Stimulated activated CD4-positive, alpha-beta T cell treated with anti-CD3 and anti-CD28 coated beads, Interleukin-2, amount 100 ng/mL, for 24 hours (primary cell): ENCODE measurements around the gene MAD2L1BP.
A peak's percentile ranks its signal among the peaks of the same experiment; 100 is the strongest.
"Not testable (repeated sequence)": the region's sequence is repeated elsewhere in the genome, so short reads cannot be mapped to it uniquely, and the experiment has no call there.

Source experiments
- DNase-seq, 2 donors: peaks; one replicate each; pipeline ENCODE4 v3.0.0-alpha.2; 2020

Gene MAD2L1BP

DNA sequence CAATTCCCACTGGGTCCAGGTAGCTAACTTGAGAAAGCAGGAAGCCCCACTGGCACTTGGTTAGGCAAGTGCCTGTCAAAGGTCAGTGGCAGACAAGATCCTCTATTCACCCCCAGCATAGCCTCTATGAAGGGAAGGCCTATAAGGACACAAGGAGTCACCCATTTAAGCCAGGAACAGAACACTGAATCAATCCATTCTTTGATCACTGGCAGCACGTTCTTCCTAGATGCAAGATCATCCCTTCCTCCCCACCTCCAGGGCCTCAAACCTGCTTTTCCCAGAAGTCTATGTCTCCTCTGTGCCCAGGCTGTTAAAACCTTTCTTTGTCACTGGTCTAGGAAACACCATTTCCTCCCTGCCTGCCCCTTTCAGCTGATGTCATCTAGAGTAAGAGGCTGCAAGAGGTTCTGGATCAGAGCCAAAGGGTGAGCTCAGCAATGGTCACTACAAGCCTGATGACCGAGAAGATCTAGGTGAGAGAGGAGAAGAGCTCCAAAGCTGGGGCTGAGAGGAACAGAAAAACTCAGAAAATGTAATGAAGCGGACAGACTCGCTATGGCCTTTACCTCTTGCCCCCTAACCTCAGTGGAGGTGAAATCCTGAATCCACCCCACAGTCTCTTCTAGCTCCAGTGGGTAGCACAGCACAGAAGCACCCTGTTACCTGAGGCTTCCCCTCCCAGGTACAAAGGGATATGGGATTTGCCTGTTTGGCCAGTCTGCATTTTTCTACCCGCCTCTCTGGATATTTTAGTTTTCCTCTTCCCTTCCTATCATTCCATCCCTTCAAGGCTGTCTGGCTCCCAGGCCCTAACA is 8.4 kb upstream of the MAD2L1BP start:
- no peak for DNase-seq

DNA sequence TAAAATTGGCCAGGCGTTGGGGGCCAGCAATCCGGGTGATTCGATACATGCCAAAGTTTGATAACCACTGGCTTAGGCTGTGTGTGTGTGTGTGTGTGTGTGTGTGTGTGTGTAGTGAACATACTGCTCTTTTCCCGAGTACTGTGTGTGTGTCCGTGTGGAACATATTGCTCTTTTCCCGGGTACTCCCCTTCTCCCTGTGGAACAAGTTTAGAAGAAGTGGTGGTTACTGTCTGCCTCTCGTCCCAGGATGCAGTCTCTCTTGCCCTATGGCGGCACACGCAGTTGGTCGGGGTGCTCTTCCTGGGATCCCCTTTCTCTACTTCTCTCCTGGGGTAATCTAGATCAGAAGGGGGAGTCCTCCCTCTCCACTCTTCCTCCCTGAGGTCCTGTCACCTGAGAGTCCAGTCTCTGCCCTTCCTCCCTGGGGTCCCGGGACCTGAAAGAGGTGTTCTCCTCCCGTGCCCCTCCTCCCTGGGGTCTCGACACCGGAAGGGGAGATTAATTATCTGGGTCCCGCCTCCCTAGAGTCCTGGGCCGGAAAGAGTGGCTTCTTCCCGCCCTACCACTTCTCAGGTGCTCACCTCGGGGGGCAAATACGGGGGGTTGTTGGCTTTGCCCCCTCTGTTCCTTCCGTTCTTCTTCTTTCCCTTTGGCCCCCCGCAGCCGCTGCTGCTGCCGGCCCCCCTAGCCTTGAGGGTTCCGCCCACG is 7.1 kb upstream of the MAD2L1BP start:
- peak; percentile 62 to 63 for DNase-seq

DNA sequence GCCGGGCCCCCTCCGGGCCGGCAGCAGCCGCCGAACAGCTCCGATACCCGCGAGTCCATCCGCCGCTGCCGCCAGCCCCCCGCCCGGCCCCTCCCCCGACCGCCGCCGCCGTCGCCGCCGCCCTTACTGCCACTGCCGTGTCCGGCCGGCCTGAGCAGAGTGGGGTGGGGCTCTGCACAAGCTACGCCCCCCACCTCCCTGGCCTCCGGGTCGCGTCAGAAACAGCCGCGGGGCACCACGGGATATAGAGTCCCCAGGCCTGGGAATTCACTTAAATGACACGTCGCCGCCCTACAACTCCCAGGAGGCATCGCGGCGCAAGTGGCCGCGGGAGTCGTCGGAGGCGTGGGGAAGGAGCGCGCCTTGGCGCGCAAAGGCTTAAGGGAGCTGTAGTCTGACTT is 6.5 kb upstream of the MAD2L1BP start, which contains the start of gene GTPBP2:
Gene GTPBP2, minus strand, starts transcription at position 161 of the 401 bp plus-strand sequence. Its CDS starts 102 bp downstream, at position 59.
- peak; percentile 96 for DNase-seq

DNA sequence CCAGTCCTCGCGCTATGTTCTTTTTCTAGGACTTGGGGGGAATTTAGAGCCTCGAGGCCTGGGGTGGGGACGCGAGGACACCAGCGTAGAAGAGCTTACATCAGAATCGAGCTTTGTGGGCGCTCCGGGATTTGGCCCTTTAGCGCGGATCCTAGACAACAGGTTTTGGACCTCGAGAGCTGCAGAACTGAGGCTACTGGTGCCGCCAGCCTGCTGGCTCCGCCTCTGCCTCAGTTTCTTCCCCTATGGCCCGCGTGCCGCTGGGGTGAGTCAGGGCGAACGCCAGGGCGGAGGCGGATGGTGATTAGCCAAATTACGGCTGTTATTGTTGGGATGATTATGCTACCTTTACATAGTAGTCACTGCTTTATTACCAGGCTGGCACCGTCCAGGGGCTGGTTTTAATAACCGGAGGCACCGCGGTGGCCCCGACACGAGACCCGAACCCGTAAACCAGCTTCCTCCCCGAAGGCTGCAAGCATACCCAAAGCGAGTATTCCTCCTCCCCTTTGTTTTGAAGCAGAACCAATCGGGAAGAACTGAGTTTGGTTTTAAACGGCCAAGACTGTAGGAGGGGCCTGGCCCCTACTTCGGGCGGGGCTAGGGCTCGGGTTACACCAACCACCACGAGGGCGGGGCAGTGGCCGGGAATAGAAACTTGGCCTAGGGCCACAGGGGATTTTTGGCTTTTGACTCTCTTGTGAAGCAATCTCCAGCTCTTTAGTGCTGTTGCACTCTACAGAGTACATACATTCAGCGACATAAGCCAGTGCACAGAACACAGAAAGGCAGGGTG is 5.9 kb upstream of the MAD2L1BP start:
- peak; percentile 88 to 91 for DNase-seq

DNA sequence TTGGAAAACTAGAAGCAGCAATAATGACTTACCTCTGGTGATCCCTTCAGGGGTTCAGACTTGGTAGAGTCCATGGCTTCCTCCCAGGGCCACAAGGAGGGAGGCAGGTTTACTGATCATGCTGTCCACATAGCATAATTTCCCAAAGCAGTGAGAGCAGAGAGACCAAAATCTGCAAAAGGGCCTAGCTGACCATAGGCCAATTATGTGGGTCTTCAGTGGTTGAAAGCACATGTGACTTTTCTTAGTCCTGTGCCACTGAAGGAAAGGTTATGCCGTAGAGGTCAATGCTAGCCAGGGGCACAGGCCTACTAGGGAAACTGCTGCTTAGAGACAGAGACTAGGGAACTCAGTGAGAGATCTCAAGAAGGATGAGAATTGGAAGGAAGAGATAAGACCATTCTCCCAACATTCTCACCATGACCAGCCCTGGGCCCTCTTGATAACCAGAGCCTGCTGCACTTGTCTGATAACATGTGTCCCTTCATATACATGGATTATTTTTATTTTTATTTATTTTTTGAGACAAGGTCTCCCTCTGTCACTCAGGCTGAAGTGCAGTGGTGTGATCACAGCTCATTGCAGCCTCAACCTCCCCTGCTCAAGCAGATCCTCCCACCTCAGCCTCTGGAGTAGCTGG is 4.5 kb upstream of the MAD2L1BP start:
- DNase-seq, result no peak

DNA sequence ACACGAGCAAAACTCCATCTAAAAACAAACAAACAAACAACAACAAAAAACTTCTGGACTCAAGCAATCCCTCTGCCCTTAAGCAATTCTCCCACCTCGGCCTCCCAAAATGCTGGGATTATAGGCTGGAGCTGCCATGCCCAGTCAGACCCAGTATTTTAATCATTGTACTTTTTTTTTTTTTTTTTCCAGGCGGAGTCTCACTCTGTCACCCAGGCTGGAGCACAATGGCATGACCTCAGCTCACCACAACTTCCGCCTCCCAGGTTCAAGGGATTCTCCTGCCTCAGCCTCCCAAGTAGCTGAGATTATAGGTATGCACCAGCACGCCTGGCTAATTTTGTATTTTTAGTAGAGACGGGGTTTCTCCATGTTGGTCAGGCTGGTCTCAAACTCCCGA is 2.6 kb upstream of the MAD2L1BP start:
- DNase-seq, result not testable (repeated sequence)

DNA sequence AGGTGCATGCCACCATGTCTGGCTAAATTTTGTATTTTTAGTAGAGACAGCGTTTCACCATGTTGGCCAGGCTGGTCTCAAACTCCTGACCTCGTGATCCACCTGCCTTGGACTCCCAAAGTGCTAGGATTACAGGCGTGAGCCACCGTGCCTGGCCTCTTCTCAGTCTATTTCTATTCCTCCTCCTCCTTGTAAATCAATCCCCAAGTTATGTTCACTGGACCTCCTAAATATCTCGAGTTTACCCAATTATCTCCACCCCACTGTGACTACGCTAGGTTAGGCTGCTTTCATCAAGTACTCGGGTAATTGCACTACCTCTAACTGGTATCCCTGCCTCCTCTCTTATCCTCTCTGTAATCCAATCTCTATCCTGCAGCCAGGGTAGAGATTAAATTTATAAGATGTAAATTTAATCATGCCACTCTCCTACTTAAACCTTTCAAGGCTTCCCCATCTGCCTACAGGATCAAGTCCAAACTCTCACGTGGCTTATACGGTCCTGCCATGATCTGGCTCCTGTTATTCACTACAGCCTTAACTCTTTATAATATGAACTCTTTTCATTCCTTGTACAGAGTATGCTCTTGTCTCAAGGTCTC is 837 bp upstream of the MAD2L1BP start:
- DNase-seq, result no peak

DNA sequence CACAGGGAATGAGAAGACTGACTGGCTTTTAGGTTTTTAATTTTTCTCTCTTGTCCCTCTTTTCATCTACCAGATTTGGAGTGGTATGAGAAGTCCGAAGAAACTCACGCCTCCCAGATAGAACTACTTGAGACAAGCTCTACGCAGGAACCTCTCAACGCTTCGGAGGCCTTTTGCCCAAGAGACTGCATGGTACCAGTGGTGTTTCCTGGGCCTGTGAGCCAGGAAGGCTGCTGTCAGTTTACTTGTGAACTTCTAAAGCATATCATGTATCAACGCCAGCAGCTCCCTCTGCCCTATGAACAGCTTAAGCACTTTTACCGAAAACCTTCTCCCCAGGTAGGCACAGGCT is 644 bp downstream of the MAD2L1BP start:
- DNase-seq, result no peak

DNA sequence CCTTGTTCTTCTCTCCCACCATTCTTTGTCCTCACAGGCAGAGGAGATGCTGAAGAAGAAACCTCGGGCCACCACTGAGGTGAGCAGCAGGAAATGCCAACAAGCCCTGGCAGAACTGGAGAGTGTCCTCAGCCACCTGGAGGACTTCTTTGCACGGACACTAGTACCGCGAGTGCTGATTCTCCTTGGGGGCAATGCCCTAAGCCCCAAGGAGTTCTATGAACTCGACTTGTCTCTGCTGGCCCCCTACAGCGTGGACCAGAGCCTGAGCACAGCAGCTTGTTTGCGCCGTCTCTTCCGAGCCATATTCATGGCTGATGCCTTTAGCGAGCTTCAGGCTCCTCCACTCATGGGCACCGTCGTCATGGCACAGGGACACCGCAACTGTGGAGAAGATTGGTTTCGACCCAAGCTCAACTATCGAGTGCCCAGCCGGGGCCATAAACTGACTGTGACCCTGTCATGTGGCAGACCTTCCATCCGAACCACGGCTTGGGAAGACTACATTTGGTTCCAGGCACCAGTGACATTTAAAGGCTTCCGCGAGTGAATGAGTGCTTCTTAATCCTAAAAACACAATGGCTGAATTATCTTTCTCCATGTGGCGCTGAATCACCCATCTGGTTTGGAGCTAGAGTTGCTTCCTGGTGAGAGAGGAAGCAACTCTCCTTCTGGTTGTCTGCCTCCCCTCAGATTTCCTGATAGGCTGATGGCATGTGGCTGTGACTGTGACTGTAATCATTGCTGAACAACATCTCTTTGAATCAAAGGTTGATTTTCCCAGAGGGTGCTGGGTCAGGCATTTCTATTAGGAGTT is 4.6 kb downstream of the MAD2L1BP start:
- no peak for DNase-seq

DNA sequence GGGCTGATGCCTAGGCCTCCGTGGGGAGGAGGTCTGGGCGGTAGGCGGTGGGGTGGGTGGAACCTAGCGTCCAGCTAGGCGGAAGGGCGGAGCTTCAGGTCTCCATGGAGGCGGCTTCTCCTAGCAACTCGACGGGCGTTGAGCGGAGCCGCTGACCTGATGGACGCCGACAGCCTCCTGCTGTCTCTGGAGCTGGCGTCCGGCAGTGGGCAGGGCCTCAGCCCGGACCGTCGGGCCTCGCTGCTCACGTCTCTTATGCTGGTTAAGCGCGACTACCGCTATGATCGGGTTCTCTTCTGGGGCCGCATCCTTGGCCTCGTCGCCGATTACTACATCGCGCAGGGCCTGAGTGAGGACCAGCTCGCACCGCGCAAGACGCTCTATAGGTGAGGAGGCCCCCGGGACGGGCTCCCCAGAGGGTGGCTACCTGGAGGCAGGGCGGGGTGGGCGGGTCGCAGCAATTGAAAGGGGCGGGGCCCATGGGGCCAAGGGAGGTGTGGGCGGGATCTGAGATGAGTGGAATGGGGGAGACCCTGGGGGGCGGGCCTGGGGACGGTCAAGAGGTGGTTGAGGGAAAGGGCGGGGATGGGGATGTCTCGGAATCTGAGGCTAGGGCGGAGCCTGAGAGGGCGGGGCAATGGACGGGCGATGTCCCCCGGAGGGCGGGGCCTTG is 9.4 kb downstream of the MAD2L1BP start, which contains the start of gene RSPH9:
Gene RSPH9, plus strand, starts transcription at position 97 of the 673 bp plus-strand sequence. Its CDS starts 63 bp downstream, at position 160.
- peak; percentile 65 to 77 for DNase-seq

DNA sequence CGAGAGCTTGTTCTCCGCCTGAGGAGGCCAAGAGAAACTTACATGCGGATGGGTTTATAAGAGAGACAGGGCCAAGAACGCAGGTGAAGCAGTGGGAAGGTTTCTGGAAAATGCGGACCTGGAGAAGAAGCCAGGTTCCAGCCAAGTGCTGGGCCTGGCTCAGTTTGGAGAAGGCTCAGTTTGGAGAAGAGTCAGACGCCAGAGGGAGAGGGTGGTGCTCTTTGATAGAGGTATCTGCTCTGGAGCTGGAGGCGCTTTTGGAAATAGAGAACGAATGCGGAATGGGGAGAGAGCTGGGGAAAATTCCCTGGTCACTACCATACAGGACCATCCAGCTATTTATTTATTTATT is 9.9 kb downstream of the MAD2L1BP start:
- no peak for DNase-seq

DNA sequence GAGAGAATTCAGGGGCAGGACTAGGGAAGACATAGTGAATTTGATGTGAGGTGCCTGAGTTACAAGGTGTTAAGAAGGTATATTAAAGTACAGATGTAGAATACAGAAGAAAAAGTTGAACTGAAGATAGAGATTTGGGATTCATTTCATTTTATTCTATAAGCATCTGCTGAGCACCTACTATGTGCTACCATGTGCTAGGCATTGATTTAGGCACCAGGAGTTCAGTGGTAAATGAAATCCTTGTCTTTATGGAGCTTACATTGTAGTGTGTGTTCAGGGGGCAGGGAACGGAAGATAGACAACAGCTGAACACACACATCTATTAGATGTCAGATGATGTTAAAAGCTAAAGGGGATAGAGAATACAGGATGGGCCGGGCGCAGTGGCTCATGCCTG is 12.0 kb downstream of the MAD2L1BP start:
- no peak for DNase-seq

DNA sequence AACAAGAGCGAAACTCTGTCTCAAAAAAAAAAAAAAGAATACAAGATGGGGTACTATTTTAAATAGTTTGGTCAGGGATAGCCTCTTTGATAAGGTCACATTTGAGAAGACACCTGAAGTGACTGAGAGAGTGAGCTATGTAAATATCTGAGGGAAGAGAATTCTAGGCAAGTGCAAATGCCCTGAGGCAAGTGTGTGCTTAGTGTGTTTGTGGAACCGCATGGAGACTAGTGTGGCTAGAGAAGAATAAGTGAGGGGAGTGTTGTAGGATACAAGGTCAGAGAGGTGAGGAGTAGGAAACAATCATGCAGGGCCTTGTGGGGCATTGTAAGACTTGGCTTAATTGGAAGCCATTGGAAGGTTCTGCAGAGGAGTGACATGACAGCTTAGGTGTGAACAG is 12.6 kb downstream of the MAD2L1BP start:
- DNase-seq, result no peak

DNA sequence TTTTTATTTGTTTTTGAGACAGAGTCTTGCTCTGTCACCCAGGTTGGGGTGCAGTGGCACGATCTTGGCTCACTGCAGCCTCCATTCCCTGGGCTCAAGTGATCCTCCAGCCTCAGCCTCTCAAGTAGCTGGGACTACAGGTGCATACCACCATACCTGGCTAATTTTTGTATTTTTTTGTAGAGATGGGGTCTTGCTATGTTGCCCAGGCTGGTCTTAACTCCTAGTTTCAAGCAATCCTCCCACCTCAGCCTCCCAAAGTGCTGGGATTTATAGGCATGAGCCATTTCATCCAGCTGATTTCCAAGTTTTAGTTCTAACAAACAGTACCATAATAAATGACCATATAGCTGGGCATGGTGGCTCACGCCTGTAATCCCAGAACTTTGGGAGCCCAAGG is 17.2 kb downstream of the MAD2L1BP start:
- not testable (repeated sequence) for DNase-seq

DNA sequence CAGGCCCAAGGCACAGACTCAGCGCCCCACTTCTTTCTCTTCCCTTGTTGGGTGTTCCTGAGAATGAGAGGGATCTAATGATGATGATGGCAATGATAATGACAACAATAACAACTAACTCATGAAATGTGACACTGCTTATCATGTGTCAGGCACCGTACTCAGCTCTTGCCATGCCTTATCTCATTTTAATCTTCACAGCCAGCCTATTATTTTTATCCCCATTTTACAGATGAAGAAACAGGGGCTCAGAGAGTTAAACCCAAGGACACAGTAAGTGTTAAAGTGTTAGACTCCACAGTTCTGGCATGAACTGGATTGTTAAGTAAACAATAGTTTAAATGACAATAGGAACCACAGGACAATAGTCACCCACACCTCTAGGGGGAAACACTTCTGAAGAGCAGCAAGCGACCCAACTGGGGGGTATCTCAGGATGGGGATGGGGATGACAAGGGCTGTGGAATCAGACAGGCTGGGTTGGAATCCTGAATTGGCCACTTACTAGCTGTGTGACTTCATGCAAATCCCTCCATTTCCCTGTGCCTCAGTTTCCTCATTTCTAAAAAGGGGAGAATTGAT is 21.7 kb downstream of the MAD2L1BP start:
- no peak for DNase-seq

DNA sequence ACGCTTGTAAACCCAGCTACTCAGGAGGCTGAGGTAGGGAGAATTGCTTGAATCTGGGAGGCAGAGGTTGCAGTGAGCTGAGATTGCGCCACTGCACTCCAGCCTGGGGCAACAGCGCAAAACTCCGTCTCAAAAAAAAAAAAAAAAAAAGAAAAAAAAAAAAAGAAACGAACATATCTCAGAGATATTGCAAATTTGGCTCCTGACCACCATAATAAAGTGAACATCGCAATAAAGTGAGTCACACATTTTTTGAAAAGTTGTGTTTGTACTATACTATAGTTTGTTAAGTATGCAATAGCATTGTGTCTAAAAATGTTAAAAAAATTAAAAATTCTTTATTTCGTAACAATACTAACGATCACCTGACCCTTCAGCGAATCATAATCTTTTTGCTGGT is 22.5 kb downstream of the MAD2L1BP start:
- DNase-seq, result no peak

DNA sequence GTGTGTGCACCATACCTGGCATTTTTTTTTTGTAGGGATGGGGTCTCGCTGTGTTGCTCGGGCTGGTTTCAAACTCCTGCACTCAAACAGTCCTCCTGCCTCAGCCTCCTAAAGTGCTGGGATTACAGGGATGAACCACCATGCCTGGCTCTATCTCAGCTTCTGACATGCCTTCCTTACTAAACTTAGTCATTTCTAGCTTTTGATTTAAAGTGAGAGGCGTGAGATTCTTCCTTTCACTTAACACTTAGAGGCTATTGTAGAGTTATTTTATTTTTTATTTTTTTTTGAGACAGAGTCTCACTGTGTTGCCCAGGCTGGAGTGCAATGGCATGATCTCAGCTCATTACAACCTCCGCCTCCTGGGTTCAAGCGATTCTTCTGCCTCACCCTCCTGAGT is 27.3 kb downstream of the MAD2L1BP start:
- not testable (repeated sequence) for DNase-seq

DNA sequence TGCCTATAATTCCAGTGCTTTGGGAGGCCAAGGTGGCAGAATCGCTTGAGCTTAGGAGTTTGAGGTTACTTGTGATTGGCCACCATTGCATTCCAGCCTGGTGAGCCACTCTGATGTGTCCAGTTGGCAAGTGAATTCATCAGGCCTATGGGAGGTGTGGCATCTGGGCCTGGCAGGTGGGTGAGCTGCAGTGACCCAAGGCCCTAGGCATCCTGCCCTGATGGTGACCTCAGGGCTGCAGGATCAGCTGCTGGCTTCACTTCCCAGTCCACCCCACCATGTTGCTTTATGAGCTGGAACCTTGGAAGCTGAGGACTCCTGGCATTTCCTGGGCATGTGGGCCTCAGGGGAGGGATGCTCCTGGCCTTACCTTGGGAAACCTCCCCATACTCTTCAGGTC is 29.7 kb downstream of the MAD2L1BP start:
- no peak for DNase-seq

DNA sequence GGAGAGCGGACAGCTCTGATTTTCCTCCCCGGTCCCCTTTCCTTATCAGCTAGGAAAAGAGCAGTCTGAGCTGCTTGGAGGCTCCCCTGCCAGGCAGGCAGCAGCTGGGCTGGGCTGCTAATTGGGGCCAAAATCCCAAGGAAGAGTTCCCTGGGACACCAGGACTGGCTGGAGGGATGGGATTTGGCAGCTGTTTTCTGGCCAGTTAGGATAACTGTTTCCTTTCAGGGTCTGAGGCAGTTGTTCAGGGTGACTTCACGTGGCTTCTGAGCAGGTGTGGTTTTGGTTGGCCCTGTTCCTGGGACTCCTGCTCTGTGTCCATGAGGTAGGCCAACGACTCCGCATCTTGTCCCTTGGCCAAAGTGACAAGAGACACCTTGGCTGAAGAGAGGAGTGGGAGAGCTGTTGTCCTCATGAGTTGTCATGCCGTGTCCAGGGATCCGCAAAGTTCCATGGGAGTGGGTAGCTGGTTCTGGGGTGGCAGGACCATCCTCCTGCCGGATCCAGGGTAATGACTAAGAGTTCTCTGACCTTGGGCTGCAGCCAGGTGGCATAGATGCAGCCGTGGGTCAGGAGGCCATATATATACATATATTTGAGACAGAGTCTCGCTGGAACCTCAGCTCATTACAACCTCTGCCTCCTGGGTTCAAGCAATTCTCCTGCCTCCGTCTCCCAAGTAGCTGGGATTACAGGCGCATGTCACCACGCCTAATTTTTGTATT is 30.7 kb downstream of the MAD2L1BP start:
- DNase-seq, result no peak
